ENCODE measurements around the gene TTLL11. TPM values are rescaled to one million over a fixed set of nuclear protein-coding genes. Genes with fewer than 3 reads are reported as not detected.

TTLL11 gene
- total RNA-seq, 6 experiments from 2014 or later, result 3.2 to 5.2 (median 4.1) TPM

DNA sequence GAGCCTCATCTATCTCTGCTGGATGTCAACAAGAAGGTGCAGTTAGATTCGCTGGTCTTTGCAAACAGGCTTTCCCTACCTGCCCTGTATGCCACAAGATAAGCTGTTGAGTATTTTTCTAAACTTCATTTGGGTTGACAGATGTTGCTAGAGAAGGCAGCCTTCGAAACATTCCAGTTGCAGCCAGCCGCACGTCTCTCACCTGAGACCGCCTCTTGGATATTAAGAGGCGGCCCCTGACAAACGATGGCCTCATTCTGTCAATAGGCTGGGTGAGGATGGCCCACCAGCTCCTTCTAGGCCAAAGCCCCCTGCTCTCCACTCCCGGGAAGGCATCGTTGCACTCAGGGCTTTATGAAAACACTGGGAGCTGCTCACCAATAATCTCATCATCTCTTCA is 260.0 kb downstream of the TTLL11 start:
- H3K36me3 ChIP-seq, result no peaks in the 10 kb centered on the region
- 96% methylated on average over 5 of the region's 9 CpGs for WGBS (ENCODE audit: insufficient coverage, low coverage, low lambda C conversion rate, missing lambda C conversion rate)
- no peaks in the 10 kb centered on the region for H3K4me1 ChIP-seq
- H3K4me3 ChIP-seq, result no peak overlapping the region
- no peaks in the 10 kb centered on the region for H3K27me3 ChIP-seq
- intact Hi-C loops (cut with DNase I), result no loop called here
- no peaks in the 10 kb centered on the region for H3K9me3 ChIP-seq
- ATAC-seq (no peak), DNase-seq (peak in 1 of 3 donors; percentile 24)
- TF ChIP-seq, protein P1, sequence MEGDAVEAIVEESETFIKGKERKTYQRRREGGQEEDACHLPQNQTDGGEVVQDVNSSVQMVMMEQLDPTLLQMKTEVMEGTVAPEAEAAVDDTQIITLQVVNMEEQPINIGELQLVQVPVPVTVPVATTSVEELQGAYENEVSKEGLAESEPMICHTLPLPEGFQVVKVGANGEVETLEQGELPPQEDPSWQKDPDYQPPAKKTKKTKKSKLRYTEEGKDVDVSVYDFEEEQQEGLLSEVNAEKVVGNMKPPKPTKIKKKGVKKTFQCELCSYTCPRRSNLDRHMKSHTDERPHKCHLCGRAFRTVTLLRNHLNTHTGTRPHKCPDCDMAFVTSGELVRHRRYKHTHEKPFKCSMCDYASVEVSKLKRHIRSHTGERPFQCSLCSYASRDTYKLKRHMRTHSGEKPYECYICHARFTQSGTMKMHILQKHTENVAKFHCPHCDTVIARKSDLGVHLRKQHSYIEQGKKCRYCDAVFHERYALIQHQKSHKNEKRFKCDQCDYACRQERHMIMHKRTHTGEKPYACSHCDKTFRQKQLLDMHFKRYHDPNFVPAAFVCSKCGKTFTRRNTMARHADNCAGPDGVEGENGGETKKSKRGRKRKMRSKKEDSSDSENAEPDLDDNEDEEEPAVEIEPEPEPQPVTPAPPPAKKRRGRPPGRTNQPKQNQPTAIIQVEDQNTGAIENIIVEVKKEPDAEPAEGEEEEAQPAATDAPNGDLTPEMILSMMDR (IDR thresholded peaks at IDR 0.05), result no peak
- no peak for TF ChIP-seq POLR2A (IDR thresholded peaks at IDR 0.05)
- H3K27ac ChIP-seq, result no peak overlapping the region

DNA sequence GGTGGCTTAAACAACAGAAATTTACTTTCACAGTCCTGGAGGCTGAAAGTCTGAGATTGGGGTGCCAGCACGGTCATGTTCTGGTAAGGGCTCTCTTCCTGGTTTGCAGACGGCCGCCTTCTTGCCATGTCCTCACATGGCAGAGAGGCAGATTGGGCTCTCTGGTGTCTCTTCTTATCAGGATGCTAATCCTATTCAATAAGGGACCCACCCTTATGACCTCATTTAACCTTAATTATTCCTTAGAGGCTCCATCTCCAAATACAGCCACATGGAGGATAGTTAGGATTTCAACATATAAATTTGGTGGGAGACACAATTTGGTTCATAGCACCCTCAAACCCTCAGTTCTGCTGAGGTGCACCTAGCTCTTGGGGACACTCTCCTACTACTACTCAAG is 261.2 kb downstream of the TTLL11 start:
- no peak for ATAC-seq
- no CpG with 5 or more reads among the region's 3 CpGs for WGBS (ENCODE audit: insufficient coverage, low coverage, low lambda C conversion rate, missing lambda C conversion rate)
- TF ChIP-seq, protein P1 (IDR thresholded peaks at IDR 0.05), result no peak
- no peak for TF ChIP-seq POLR2A (IDR thresholded peaks at IDR 0.05)

DNA sequence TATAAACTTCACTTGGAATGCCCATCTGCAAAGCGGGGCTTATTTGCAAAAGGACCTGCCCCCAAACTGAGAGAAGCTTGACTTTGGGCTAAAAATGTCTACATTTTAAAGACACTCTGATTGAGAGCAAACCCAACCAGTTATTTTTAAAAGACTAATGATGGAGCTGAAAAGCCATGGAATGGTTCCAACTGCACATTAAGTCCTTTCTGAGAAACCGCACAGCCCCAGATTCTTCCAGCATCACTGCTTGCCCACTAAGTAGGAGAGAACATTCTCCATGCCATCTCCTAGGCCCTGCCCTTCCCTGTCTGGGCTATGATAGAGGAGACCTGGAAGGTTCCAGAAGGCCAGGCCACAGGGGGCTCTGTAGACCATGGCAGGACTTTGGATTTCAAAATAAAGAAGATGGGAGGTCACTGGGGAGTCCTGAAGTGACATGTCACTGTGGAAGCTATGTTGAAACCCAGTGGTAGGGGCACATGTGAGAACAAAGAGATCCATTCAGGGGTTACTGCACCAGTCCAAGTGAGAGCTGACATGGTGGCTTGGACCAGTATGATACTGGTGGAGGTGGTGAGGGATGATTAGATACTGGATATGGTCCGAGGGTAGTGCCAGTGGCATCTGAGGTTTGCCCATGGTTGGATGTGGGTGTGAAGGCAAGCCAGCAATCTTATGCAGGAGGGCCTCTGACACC is 262.5 kb downstream of the TTLL11 start:
- WGBS (ENCODE audit: insufficient coverage, low coverage, low lambda C conversion rate, missing lambda C conversion rate), result 76% methylated on average over 3 of the region's 3 CpGs
- TF ChIP-seq POLR2A (IDR thresholded peaks at IDR 0.05), result no peak
- TF ChIP-seq, protein P1 (IDR thresholded peaks at IDR 0.05), result no peak
- Histone ChIP-seq H3K9me3 (no peaks in the 10 kb centered on the region), H3K27me3 (no peaks in the 10 kb centered on the region), H3K4me1 (no peaks in the 10 kb centered on the region), H3K36me3 (no peaks in the 10 kb centered on the region), H3K4me3 (no peak overlapping the region), H3K27ac (no peak overlapping the region)
- intact Hi-C loops (cut with DNase I), result no loop called here
- DNase-seq (peak in 1 of 3 donors; percentile 18), ATAC-seq (no peak)

More for the DNA sequence above, 261.2 kb downstream of the TTLL11 start:
- no peak overlapping the region for H3K4me3 ChIP-seq
- no peaks in the 10 kb centered on the region for H3K9me3 ChIP-seq
- H3K27ac ChIP-seq, result no peak overlapping the region
- intact Hi-C loops (cut with DNase I), result no loop called here
- peak in 1 of 3 donors; percentile 13 for DNase-seq
- no peaks in the 10 kb centered on the region for H3K27me3 ChIP-seq
- H3K4me1 ChIP-seq, result no peaks in the 10 kb centered on the region
- H3K36me3 ChIP-seq, result no peaks in the 10 kb centered on the region

DNA sequence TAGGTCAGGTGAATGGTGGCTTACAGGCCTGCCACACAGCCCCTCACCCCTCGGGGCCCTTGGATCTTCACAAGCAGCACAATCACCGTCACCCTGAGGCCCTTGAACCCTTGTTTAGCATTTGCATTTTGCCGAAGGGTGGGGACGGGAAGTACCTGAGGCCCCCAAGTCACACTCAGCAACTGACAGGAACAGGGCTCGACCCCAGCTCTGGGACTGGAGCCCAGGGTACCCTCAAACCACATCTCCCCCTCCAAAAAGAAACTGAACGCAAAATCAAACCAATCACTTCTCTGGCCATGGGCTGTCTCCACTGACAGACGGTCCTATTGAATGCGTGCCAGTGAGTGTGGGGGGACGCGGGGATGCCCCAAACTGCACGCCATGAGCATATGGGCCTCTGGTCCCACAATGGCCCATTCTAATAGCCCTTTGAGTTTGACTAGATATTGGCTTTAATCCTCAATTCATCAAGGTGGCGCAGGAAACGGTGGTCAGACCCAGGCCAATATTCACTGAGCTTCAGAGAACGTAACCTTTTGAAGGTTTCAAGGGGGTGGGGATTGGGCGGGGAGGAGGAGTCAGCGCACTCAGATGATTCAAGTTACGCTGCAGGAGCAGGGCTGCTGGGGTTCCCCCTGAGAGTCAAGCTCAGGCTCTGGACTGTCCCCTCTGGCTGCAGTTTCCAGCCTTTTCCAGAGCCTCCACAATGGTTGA is 265.7 kb downstream of the TTLL11 start:
- WGBS (ENCODE audit: insufficient coverage, low coverage, low lambda C conversion rate, missing lambda C conversion rate), result 92% methylated on average over 9 of the region's 17 CpGs
- Histone ChIP-seq H3K9me3 (no peaks in the 10 kb centered on the region), H3K4me3 (no peak overlapping the region), H3K27ac (no peak overlapping the region), H3K4me1 (no peaks in the 10 kb centered on the region), H3K36me3 (no peaks in the 10 kb centered on the region), H3K27me3 (no peaks in the 10 kb centered on the region)
- no peak for ATAC-seq
- TF ChIP-seq POLR2A (IDR thresholded peaks at IDR 0.05), result no peak
- TF ChIP-seq, protein P1 (IDR thresholded peaks at IDR 0.05), result no peak
- intact Hi-C loops (cut with DNase I), result no loop called here
- no peak for DNase-seq

All from right lobe of liver (tissue), 6 donors.